ENCODE measurements around the gene CD200. TPM values are rescaled to one million over a fixed set of nuclear protein-coding genes. Genes with fewer than 3 reads are reported as not detected.
A peak's percentile ranks its signal among the peaks of the same experiment; 100 is the strongest.

CD200 gene
- total RNA-seq, 4 donors from 2014 or later, result 2.5 to 15.6 (median 4.8) TPM

GRCh38 chr3:112364291-112364690 is 31.3 kb downstream of the CD200 start:
- TF ChIP-seq POLR2AphosphoS5 (IDR thresholded peaks at IDR 0.05), result no peak
- TF ChIP-seq CTCF (IDR thresholded peaks at IDR 0.05), result no peak
- TF ChIP-seq EP300 (IDR thresholded peaks at IDR 0.05), result no peak
- no peak for TF ChIP-seq POLR2A (IDR thresholded peaks at IDR 0.05)
- no peaks in the 10 kb centered on the region for H3K27me3 ChIP-seq
- no peaks in the 10 kb centered on the region for H3K9me3 ChIP-seq
- H3K27ac ChIP-seq, result peak overlapping the region in 1 of 4 donors; percentile 41
- H3K36me3 ChIP-seq, result peaks cover 0 to 9% of the 10 kb centered on the region in 2 donors
- 71 to 86% methylated on average over 1 of the region's 1 CpG for WGBS, 2 donors (ENCODE audit: low coverage in 1 of 2)
- ATAC-seq, result no peak
- H3K4me3 ChIP-seq, result no peak overlapping the region
- peaks cover 0 to 12% (median 0%) of the 10 kb centered on the region in 3 donors for H3K4me1 ChIP-seq

DNA sequence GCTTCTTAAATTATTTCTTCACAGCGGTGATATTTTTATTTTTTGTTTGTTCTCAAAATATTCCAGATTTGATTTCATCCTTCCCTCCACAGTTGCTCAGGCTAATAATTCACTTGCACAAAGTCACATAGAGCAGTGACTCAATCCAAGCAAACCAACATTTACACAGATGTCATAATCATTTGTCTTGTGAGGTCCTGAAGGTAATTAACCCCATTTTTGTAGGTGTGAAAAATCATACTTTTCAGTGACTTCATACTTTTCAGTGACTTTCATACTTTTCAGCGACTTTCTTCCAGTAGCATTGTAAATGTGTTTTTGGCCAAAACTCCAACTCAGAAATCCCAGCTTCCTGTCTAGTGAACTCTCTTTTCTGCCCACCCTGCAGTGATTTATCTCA is 32.1 kb downstream of the CD200 start:
- peaks cover 0 to 9% of the 10 kb centered on the region in 2 donors for H3K36me3 ChIP-seq
- no peak overlapping the region for H3K4me3 ChIP-seq
- H3K9me3 ChIP-seq, result no peaks in the 10 kb centered on the region
- 76 to 77% methylated on average over 2 of the region's 2 CpGs for WGBS, 2 donors (ENCODE audit: low coverage in 1 of 2)
- no peak for ATAC-seq
- no peak for TF ChIP-seq EP300 (IDR thresholded peaks at IDR 0.05)
- TF ChIP-seq POLR2AphosphoS5 (IDR thresholded peaks at IDR 0.05), result no peak
- TF ChIP-seq POLR2A (IDR thresholded peaks at IDR 0.05), result no peak
- H3K27ac ChIP-seq, result peak overlapping the region in 1 of 4 donors; percentile 41
- H3K4me1 ChIP-seq, result peaks cover 0 to 12% (median 0%) of the 10 kb centered on the region in 3 donors
- no peaks in the 10 kb centered on the region for H3K27me3 ChIP-seq

DNA sequence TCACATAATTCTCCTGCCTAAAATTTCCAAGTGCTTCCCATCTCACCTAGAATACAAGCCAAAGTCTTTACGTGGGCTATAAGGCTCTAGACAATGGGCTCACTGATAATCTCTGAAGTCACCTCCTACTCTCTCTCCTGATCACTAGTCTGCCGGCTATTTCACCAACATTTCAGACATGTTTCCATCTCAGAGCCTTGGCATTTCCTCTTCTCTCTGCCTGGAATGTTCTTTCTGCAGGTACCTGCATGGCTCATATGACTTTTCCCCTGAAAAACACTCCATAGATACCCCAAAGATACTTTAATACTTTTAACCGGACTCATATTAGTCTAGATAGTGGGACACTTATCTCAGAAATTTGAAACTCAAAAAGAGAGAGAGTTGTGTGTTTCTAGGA is 32.7 kb downstream of the CD200 start:
- H3K9me3 ChIP-seq, result no peaks in the 10 kb centered on the region
- peaks cover 0 to 9% of the 10 kb centered on the region in 2 donors for H3K36me3 ChIP-seq
- no peak for TF ChIP-seq EP300 (IDR thresholded peaks at IDR 0.05)
- TF ChIP-seq CTCF (IDR thresholded peaks at IDR 0.05), result no peak
- no peak for TF ChIP-seq POLR2A (IDR thresholded peaks at IDR 0.05)
- TF ChIP-seq POLR2AphosphoS5 (IDR thresholded peaks at IDR 0.05), result no peak
- H3K27me3 ChIP-seq, result no peaks in the 10 kb centered on the region
- no peak overlapping the region for H3K4me3 ChIP-seq
- ATAC-seq, result no peak
- peak overlapping the region in 1 of 4 donors; percentile 19 for H3K27ac ChIP-seq
- 81 to 85% methylated on average over 3 of the region's 3 CpGs for WGBS, 2 donors (ENCODE audit: low coverage in 1 of 2)
- peaks cover 0 to 10% (median 0%) of the 10 kb centered on the region in 3 donors for H3K4me1 ChIP-seq

GRCh38 chr3:112366522-112366921 is 33.6 kb downstream of the CD200 start:
- Histone ChIP-seq H3K36me3 (peaks cover 0 to 9% of the 10 kb centered on the region in 2 donors), H3K4me1 (peaks cover 0 to under 1% (median 0%) of the 10 kb centered on the region in 3 donors), H3K27me3 (no peaks in the 10 kb centered on the region), H3K4me3 (no peak overlapping the region), H3K27ac (peak overlapping the region in 2 of 4 donors; percentile 13), H3K9me3 (no peaks in the 10 kb centered on the region)
- 36 to 67% methylated on average over 1 to 3 of the region's 3 CpGs for WGBS, 2 donors (ENCODE audit: low coverage in 1 of 2)
- no peak for ATAC-seq
- no peak for TF ChIP-seq POLR2AphosphoS5 (IDR thresholded peaks at IDR 0.05)
- no peak for TF ChIP-seq POLR2A (IDR thresholded peaks at IDR 0.05)
- TF ChIP-seq CTCF (IDR thresholded peaks at IDR 0.05), result no peak
- no peak for TF ChIP-seq EP300 (IDR thresholded peaks at IDR 0.05)

- Histone ChIP-seq H3K9me3 (no peaks in the 10 kb centered on the region), H3K4me3 (no peak overlapping the region), H3K36me3 (no peaks in the 10 kb centered on the region), H3K4me1 (peaks cover 0 to 4% (median 0%) of the 10 kb centered on the region in 3 donors), H3K27ac (no peak overlapping the region), H3K27me3 (no peaks in the 10 kb centered on the region)
- ATAC-seq, result no peak
- WGBS, 2 donors (ENCODE audit: low coverage in 1 of 2), result 63 to 64% methylated on average over 2 to 3 of the region's 3 CpGs
- no peak for TF ChIP-seq POLR2AphosphoS5 (IDR thresholded peaks at IDR 0.05)
- TF ChIP-seq CTCF (IDR thresholded peaks at IDR 0.05), result no peak
- no peak for TF ChIP-seq POLR2A (IDR thresholded peaks at IDR 0.05)
- no peak for TF ChIP-seq EP300 (IDR thresholded peaks at IDR 0.05)
Observed at GRCh38 chr3:112371569-112371968, 38.6 kb downstream of the CD200 start.
